Keratinocyte (primary cell): ENCODE data around the gene GGACT.

Experiments
- CTCF ChIP-seq, 3 experiments: IDR thresholded peaks in 1 of 3; conservative IDR thresholded peaks in 1 of 3; optimal IDR thresholded peaks in 1 of 3; 2 replicates in 2 of 3; 3 replicates in 1 of 3; pipeline versions ENCODE3 to v1.5.1; 2011; ENCODE audit warnings: low read length in 3 of 3, mild to moderate bottlenecking in 3 of 3, moderate library complexity in 2 of 3, control low read depth in 1 of 3, inconsistent platforms in 1 of 3; ENCODE audit not compliant: insufficient read depth in 2 of 3; ENCODE audit errors: extremely low read depth in 1 of 3
- EZH2 ChIP-seq: IDR thresholded peaks from one replicate; pipeline ENCODE4 v1.6.1; 2012; ENCODE audit warnings: inconsistent platforms, mild to moderate bottlenecking, low read length, moderate library complexity

GRCh38 chr13:100508996-100509395 lies 79.6 kb downstream of the GGACT start:
- no peak for TF ChIP-seq CTCF (optimal IDR thresholded peaks at IDR 0.05 in 1 of 3, IDR thresholded peaks at IDR 0.05 in 1 of 3, conservative IDR thresholded peaks at IDR 0.05 in 1 of 3; ENCODE audit: extremely low read depth in 1 of 3, insufficient read depth in 2 of 3, low read length in 3 of 3)
- no peak for TF ChIP-seq EZH2
